ENCODE data around the gene SLC25A10. TPM values are rescaled to one million over a fixed set of nuclear protein-coding genes. Genes with fewer than 3 reads are reported as not detected.
"Not testable (repeated sequence)": the region's sequence is repeated elsewhere in the genome, so short reads cannot be mapped to it uniquely, and the experiment has no call there.

The SLC25A10 gene
- total RNA-seq, 1 donor from 2014 or later = 8.2 TPM

DNA sequence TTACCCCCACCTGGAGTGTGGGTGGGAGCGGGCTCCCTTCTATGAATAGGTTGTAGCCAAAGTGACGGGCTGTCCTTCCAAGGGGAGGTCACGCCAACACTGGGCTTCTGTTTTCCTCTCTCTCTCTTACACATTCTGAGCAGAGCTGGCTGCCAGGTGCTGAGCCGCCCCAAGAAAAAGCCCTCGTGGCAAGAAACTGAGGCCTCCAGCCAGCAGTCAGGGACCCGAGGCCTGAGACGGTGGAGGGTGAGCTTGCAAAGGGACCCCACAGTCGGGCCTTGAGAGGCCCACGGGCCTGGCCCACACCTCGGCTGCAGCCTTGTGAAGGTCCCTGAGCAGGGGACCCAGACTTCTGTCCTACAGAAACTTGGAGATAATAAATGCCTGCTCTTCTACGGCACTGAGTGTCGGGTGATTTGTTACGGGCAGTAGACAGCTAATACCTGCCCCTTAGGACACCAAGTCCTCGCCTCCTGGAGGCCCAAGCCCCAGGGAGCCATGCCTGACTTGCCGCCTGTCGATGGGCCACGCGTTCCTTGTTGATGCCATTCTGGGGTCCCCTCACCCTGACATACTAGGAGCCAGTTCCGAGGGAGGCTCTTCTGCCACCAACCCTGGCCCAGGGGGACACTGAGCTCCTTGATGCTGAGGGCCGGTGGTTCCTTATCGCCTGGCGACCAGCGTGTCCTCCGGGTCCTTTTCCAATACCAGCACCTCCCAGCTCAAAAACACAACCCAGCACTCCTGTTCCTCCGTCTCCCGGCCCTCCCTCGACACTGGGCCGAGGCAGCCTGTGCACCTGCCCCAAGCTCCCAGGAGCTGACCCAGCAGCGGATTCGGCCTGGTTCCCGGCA is 26.1 kb downstream of the SLC25A10 start:
- no peak for DNase-seq
- H3K27ac ChIP-seq (replicated peaks) = no peak overlapping the region
- H3K27me3 ChIP-seq (ENCODE audit: low read depth) = peaks cover 35% of the 10 kb centered on the region
- intact Hi-C loops (cut with micrococcal nuclease) = no loop called here
- H3K4me1 ChIP-seq = peaks cover 18% of the 10 kb centered on the region
- H3K4me3 ChIP-seq = no peak overlapping the region
- H3K9me3 ChIP-seq (replicated peaks) = no peaks in the 10 kb centered on the region
- no peaks in the 10 kb centered on the region for H3K36me3 ChIP-seq
- TF ChIP-seq, protein P1, sequence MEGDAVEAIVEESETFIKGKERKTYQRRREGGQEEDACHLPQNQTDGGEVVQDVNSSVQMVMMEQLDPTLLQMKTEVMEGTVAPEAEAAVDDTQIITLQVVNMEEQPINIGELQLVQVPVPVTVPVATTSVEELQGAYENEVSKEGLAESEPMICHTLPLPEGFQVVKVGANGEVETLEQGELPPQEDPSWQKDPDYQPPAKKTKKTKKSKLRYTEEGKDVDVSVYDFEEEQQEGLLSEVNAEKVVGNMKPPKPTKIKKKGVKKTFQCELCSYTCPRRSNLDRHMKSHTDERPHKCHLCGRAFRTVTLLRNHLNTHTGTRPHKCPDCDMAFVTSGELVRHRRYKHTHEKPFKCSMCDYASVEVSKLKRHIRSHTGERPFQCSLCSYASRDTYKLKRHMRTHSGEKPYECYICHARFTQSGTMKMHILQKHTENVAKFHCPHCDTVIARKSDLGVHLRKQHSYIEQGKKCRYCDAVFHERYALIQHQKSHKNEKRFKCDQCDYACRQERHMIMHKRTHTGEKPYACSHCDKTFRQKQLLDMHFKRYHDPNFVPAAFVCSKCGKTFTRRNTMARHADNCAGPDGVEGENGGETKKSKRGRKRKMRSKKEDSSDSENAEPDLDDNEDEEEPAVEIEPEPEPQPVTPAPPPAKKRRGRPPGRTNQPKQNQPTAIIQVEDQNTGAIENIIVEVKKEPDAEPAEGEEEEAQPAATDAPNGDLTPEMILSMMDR (IDR thresholded peaks at IDR 0.05; ENCODE audit: borderline replicate concordance) = no peak

DNA sequence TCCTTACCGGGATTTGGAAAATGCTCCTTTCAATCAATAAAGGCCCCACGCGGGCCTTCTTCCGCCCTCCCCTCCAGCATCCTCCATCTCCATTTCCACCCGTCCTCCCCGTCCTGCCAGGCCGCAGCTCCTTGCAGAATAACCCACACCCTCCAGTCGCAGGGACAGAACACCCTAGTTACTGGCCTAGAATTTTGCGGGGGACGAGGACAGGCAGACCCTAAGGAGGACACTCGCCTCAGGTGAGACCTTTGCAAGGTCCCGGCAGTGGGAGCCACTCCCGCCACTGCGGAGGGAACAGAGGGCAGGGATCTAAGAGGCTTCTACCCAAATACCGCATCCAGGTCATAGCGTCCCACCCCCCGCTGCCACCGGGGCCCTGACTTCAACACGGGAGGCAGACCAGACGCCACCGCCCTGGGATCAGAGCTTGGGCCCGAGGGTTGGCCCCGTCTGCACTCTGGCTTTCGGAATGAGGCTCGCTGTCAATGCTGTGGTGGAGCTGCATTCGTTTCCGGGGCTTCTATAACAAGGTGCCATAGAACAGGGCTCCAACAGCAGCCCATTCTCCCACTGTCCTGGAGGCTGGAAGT is 26.8 kb downstream of the SLC25A10 start:
- no peaks in the 10 kb centered on the region for H3K36me3 ChIP-seq
- no peak overlapping the region for H3K27ac ChIP-seq (replicated peaks)
- no peak overlapping the region for H3K4me3 ChIP-seq
- H3K9me3 ChIP-seq (replicated peaks) = no peaks in the 10 kb centered on the region
- no peak for DNase-seq
- intact Hi-C loops (cut with micrococcal nuclease) = no loop called here
- H3K4me1 ChIP-seq = peaks cover 17% of the 10 kb centered on the region
- TF ChIP-seq, protein P1 (IDR thresholded peaks at IDR 0.05; ENCODE audit: borderline replicate concordance) = no peak
- peaks cover 34% of the 10 kb centered on the region for H3K27me3 ChIP-seq (ENCODE audit: low read depth)

- H3K27ac ChIP-seq (replicated peaks); H3K9me3 ChIP-seq (replicated peaks); intact Hi-C loops (cut with micrococcal nuclease); H3K36me3 ChIP-seq; H3K4me3 ChIP-seq; DNase-seq: not testable (repeated sequence)
- H3K27me3 ChIP-seq (ENCODE audit: low read depth) = peaks cover 32% of the 10 kb centered on the region
- H3K4me1 ChIP-seq = peaks cover 12% of the 10 kb centered on the region
Measured at GRCh38 chr17:81739593-81739992, 27.5 kb downstream of the SLC25A10 start.

DNA sequence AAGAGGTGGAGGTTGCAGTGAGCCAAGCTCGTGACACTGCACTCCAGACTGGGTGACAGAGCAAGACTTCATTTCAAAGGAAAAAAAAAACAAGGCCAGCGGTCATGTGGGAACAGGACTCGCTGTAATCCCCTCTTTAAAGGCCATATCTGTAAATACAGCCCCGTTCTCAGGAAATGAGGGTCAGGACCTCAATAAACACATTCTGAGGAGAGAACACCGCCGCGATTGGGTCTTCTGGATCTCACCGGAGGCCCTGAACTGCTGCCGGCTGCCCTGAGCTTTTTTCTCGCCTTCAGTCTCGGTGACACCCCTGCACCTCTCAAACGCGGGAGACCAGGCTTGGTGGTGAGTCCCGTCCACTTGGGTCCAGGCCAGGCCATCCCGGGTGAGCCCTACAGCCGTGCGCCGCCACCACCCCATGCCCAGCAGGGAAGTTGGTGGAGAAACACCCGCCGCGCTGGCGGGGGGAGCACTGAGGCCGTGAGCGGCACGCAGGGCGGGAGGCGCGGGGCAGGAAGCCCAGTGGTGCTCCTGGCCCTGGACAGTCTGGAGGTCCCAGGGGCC is 28.4 kb downstream of the SLC25A10 start:
- Histone ChIP-seq H3K9me3 (replicated peaks) (no peaks in the 10 kb centered on the region), H3K4me3 (no peak overlapping the region), H3K36me3 (no peaks in the 10 kb centered on the region), H3K27ac (replicated peaks) (no peak overlapping the region), H3K27me3 (ENCODE audit: low read depth) (peaks cover 26% of the 10 kb centered on the region), H3K4me1 (peaks cover 8% of the 10 kb centered on the region)
- DNase-seq = no peak
- TF ChIP-seq, protein P1 (IDR thresholded peaks at IDR 0.05; ENCODE audit: borderline replicate concordance) = no peak
- intact Hi-C loops (cut with micrococcal nuclease) = no loop called here

- Histone ChIP-seq H3K4me3 (no peak overlapping the region), H3K27me3 (ENCODE audit: low read depth) (peaks cover 26% of the 10 kb centered on the region), H3K9me3 (replicated peaks) (no peaks in the 10 kb centered on the region)
Measured at GRCh38 chr17:81741049-81741593, 29.0 kb downstream of the SLC25A10 start.

More at GRCh38 chr17:81741049-81741593, 29.0 kb downstream of the SLC25A10 start:
- intact Hi-C loops (cut with micrococcal nuclease) = no loop called here
- no peak overlapping the region for H3K27ac ChIP-seq (replicated peaks)
- no peak for DNase-seq
- H3K4me1 ChIP-seq = peaks cover 2% of the 10 kb centered on the region
- no peaks in the 10 kb centered on the region for H3K36me3 ChIP-seq
- TF ChIP-seq, protein P1 (IDR thresholded peaks at IDR 0.05; ENCODE audit: borderline replicate concordance) = no peak

Measured in left ventricle myocardium inferior (tissue), 1 donor.